Activated CD4-positive, alpha-beta T cell treated with anti-CD3 and anti-CD28 coated beads, Interleukin-10, Interleukin-2, amounts not matched to agents 100 ng/mL and 50 ng/mL, durations not matched to agents 16 hours and 8 hours (primary cell): ENCODE results near the gene FYN.

Experiments used
- DNase-seq: peaks from one replicate; pipeline ENCODE4 v3.0.0-alpha.2; 2020

Gene FYN

DNA sequence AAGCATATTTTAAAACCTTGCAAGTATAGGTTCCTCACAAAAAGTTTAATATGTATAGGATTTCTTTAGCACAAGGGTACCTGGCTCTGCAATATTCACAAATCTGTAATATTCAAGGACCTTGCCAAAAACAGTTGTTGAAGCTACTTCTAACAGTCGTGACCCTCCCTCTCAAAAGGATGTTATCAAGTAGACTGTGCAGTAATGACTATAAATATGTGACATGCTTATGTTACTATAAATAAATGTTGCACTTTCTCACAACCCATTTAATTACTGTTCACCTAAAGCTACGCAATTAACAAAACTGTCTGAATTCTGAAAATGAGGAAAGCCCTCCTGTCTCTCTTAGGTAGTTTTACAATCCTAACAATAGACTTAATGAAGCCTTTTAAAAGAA, 41.8 kb downstream of the FYN start:
- DNase-seq: no peak

- no peak for DNase-seq
Measured at GRCh38 chr6:111829998-111830397, 43.3 kb downstream of the FYN start.

DNA sequence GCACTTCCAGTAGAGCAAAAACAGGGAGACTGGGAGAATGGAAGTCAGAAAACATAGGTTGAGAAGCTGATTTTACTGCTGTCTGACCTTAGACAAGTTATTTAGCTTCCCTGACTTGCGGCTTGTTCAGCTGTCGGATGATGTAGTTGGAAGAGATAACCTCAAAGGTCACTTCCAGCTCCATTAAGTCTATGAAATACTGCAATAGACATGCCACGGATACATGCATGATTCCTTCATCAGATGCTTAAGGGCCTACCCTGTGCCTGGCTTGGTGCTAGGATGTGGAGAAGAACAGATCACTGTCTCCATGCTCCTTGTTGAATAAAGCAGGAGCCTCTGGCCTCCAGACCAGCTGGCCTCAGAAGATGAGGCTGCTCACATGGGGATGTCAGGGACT, 43.7 kb downstream of the FYN start:
- DNase-seq: no peak

DNA sequence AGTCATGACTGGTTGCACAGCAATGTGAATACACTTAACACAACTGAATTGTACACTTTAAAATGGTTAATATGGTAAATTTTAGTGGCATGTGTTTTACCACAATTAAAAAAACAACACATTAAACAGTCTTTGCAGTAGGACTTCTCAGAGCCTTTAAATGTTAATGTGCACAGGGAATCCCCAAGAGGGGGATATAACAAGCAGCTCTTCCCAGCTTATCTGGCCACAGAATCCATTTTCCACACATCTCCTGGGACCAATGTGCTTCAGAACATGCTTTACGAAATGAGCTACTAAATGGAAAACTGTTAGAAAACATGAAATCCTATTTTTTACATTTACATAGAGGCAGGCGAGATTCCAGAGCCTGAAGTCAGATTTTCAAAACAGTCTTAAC, 44.4 kb downstream of the FYN start:
- no peak for DNase-seq

- DNase-seq: no peak
Measured at GRCh38 chr6:111825439-111826086, 47.7 kb downstream of the FYN start.

GRCh38 chr6:111824608-111825337, 48.5 kb downstream of the FYN start:
- peak; percentile 75 for DNase-seq

- DNase-seq: peak; percentile 64
Measured at GRCh38 chr6:111823831-111824607, 49.2 kb downstream of the FYN start.

DNA sequence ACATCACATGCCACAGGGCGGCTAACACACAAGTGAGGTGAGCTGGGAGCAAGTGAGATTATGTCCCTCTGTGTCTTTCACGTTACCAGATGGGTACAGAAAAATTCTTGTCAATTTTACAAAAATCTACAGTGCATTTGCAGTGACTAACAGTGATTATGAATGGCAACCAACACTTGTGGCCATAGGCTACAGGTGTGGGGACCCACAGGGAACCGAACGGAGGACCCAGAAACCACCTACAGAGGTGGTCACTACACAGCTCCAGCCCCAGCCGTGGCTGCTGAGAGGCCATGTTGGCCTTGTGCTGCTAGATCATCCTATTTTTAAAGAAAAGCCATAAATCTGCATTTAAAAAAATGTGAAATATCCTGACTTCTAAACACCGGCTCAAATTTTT, 50.2 kb downstream of the FYN start:
- no peak for DNase-seq

DNA sequence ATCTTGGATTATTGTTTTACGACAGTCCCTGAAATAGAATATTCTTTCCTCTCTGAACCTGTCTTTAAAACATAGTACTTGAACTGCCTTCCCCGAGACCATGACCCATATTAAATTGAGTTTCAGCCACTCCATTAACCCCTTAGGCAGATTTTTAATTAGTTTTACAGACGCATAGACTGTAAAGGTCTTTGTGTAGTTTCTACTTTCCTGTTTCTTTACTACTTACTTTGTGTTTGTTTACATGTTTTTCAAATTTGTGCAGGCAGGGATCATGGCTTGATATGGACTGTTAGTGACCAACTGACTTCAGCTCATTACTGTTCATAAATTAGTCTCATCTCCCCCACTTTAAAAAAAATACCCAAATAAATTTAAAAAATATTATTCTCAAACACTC, 53.8 kb downstream of the FYN start:
- DNase-seq: no peak

DNA sequence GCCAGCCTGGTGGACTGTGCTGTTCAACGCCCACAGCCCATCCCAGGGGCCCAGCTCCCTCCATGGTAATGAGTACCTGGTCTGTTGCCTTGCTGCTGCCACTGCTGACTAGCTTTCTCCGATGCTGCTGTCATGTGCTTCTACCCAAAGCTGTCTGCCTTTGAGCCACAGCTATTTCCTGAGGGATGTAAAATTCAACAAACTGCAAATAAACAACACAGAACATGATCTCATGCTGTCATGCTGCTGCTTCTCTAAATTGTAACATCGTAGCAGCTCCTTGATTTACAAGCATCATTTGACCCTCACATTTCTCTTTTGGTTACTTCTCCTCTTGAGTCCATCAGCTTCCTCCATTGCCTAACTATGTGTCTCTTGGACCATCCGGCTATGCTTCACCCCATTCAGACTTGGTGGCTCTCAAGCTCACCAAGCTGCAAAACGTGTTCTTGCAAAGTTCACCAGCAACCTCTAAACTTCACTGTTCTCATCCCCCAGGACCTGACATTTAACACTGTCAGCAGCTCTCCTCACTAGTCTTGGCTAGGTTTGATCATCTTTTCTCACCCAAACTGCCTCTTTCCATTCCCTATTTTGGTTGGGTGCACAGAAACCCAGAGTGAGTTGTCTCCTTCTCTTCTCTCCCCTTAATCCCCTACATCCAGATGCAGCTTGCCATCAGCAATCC, 54.6 kb downstream of the FYN start:
- no peak for DNase-seq

- DNase-seq: no peak
Measured at GRCh38 chr6:111817451-111818120, 55.7 kb downstream of the FYN start.

DNA sequence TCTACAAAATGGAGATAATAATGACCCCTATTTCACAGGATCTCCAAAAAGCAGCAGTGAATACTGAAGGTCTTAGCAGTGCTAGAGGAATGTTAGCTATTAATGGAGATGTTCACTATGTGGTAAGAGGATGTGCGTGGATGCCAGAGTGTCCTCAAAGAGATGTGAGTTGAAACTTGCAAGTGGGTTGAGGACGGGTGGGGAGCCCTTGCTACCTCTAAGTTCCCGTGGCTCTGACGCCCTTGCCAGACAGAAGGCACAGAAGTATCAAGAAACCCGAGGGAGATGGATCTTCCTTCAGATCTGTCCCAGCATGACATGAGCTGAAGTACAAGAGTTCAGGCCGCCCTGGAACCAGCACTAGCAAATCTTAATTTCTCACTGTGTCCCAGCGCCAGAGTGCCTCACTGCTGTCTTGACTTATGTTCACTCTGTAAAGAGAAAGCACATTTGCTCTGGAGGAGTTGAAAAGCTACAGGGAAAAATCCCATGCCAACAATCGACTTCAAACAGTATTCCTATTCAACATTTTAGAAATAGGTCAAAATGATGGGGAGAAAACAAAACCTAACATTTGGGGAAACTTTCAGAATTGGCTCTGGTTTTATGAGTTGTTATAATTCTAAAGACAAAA, 59.5 kb downstream of the FYN start:
- DNase-seq: no peak

- DNase-seq: peak; percentile 62
Measured at GRCh38 chr6:111813237-111813636, 60.0 kb downstream of the FYN start.

DNA sequence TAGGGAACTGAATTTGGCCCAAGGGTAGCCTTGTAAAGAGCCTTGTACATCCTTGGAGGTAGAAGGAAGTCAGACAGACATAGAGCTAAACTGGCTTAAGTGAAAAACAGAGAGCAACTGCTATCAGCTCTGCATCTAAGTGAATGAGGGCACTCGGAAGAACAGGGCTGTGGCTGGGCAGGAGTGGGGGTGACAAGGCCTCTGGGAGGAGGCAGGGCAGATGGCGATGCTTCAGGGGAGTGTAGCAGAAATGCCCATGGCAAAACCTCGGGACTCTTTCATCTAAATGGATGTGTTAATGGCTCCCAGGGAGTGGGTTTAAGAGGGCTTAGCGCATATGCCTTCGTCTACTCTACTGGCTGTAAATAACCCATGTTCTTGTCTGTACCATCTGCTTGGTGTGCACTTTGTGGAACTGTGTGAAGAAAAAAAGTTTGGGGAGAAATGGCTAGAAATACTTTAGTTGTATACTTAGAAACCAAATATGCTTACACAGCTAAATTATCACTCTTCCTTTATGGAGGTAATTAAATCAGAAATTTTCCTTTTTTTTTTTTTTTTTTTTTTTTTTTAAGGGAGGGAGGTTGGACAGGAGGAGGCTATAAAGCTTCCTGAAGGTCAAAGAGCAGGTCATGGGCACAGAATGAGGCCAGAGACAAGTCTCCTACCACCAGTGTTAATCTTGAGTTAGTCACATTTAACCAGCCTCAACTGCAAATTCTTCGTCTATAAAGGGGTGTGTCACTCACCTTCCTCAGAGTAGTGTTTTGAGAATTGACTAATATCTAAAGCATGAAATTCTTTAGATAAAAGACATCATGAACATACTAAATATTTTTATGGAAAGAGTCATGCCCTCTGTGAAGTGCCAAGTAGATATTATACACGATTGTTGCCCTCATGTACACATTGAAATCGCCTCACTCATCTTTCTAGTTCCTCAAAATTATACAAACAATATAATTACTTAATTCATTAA, 60.9 kb downstream of the FYN start:
- DNase-seq: no peak

- DNase-seq: no peak
Measured at GRCh38 chr6:111810294-111811131, 62.7 kb downstream of the FYN start.

DNA sequence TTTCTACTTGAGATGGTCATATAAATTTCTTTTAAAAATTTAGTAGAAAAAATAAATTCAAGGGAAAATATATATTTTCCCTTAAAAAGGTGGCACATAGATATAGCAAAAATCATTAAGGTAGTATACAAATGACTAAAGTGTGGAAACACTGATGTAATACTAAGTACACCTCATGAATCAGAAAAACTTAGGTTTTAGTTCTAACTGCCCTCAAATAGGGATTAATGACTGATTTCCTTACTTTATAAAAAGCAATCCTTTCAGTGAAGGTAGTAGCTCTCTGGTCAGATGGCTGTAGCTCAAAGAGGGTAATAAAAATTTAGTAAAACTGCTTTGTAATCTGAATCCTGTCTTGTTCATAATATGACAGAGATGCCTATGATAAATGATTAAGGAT, 63.5 kb downstream of the FYN start:
- peak; percentile 58 for DNase-seq

DNA sequence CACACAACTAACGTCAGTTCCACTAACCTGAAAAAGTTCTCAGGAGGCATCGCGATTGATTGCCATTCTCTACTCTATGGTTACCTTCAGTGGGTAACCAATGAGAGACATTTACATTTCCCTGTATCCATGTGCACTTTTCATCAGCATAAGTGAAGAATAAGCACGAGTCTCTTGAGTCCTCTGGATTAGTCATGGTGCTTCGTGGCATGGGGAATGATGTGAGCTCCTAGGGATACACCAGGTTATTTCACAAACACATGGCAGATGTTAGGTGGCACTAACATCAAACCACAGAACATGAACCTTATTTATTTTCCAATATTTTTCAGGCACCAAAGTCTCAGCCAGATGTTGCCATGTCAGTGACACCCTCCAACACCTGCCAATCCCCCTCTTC, 64.0 kb downstream of the FYN start:
- no peak for DNase-seq

- no peak for DNase-seq
Measured at GRCh38 chr6:111808493-111808892, 64.8 kb downstream of the FYN start.

DNA sequence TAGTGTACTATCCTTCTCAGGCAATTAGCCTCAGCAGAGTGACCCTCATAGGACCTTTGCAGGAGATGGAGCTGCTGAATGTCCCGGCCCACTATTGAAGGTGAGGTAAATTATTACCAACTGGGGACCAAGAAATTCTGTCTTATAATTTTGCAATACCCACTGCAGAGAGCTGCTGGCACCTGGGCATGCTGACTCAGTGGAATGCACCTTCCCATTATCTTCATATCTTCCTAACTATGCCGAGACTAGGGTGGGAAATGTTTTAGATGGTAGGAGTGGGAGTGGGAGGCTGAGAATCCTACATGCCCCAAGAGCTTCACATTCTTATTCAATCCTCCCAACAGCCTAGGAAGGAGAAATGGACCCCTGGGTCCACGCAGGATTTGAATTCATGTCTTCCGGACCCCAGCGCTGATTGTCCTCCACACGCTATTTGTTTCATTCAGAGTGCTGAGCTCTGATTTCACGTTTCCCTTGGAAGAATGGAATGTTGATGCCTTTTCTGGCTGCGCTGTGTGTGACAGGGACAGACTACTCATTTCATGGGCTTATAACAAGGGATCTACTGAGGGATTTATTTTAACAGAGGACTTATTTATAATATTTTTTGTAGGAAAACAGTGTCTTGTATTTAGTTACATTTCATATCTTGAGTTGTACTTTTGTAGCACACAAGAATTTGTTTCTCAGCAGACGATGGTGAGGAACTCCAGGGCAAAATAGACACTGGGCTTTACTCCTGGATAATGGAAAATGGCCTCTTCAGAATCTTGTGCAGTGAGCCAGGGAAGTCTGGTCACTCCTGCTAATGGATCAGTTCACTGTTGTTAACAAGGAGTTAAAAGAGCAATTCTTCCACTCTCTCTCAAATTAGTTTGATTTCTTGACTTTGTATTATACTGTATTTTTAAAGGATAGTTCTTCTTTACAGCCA, 66.4 kb downstream of the FYN start:
- no peak for DNase-seq
